Raji (cell line): Measurements from ENCODE around the gene HMX3.

ENCODE experiments used
- POLR2A ChIP-seq: IDR thresholded peaks from 2 replicates; pipeline ENCODE4 v1.6.1; 2011; ENCODE audit warnings: low read depth, low read length, control low read depth; ENCODE audit not compliant: insufficient read depth

HMX3 gene

DNA sequence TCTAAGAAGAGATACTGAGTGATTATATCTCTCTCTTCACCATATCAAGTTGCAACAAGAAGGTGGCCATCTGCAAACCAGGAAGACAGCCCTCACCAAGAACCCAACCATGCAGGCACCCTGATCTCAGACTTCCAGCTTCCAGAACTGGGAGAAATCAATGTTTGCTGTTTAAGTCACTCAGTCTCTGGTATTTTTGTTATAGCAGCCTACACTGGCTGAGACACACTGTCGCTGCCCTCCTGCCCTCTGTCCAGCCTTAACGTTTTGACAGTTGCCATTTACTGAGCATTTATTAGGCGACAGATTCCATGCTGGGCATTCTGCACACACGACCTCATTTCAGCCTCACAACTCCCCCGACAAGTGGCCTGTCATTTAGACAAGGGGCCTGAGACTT, 9.5 kb upstream of the HMX3 start:
- no peak for TF ChIP-seq POLR2A

DNA sequence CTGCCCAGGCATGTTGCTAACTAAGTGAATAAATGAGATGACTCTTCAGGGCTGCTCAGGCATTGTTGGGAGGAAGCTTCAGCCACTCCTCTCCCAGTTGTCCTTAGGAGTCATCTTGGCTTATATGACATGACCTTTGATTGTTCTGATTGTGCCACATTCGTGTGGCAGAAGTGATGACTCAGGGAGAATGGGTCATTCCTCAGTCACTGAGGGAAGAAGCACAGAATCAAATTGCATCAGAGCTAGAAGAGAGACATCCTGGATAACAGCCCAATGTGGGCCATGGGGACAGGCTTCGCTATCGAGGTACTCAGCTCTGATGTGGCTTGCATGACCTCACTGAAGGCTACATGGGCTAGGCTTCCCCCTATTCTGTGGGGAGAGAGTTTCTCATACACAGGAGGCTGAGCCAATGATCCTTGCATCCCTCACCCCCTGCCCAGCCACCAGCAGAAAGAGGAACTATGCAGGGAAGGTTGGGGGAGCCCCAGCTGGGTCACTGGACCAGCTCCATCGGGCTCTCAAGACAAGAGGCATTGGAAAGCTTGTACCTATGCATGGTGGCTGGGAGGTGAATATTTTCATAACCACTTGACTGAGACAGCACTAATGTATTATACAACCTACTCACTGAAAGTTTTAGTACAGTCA, 6.0 kb upstream of the HMX3 start:
- TF ChIP-seq POLR2A = no peak

DNA sequence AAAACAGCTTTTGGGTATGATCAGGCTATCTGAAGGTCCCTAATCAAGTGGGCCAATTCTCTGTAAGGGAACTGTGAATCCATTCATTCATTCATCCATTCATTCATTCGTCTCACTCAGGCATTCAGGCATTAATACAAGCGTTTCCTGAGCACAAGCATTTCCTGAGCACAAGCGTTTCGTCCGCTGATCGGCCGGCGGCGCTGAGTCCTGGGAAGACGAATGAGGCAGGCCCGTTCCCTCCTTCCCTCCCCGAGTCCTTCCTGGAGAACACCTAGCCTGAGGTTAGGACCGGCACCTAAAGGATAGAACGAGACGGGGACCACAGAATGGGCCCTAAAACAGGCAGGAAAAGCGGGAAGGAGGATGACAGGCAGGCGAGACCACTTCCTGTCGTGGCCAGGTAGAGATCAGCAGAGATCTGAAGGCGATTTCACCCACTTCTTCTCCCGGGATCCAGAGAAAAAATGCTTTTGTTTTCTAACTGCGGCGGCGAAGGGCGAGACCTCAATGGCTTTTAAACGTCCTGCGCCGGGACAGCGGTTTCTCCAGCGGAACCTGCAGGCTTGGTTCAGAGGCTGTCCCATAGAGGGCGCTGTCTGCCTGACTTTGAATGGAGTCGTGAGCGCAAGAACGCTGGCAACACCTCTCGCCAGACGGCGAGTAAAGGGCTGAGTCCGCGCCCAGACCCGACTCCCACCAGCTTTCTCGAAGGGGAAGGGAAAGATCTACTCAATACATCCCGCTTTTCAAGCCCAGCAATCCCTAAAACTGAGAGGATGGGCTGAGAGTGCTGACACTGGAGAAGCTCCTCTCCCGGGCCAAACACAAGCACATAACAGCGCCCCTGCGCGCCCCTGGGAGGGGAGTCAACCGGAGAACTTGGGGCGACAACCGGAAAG, 2.9 kb upstream of the HMX3 start:
- no peak for TF ChIP-seq POLR2A

DNA sequence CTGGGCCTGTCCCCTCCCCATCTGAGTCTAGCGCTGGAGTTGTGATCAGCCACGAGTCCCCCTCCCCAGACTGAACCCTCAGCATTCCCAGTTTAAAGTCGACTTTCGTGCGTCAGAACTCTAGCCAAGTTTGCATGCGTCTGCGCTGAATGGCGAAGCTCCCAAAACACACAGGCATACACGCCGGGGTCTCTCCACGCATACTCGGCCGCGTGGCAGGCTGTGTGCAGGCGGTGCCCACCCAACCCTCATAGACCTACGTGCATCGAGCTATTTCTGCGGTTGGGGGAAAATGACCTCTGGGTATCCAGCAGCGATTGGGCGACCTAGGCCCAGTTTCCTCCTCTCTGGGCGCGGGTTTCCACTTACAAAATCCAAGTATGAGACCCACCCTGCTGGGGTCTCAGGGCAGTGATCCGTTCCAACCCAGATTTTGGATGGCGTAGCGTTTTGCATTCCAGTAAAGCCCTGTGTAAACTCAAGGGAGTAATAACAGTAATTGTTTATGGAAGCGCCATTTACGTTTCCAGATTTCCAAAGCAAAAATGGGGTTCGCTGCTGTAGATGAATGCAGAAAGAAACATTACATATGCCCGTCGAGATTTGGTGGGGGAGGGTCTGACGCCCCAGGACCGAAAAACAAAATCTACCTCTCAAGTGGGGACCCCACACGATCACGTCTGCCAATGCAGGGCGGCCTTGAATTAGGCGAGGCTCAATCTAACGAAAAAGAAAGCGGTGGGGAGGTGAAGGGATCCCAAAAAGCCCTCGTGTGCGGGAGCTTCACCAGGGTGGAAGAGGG, 2.0 kb upstream of the HMX3 start:
- no peak for TF ChIP-seq POLR2A

DNA sequence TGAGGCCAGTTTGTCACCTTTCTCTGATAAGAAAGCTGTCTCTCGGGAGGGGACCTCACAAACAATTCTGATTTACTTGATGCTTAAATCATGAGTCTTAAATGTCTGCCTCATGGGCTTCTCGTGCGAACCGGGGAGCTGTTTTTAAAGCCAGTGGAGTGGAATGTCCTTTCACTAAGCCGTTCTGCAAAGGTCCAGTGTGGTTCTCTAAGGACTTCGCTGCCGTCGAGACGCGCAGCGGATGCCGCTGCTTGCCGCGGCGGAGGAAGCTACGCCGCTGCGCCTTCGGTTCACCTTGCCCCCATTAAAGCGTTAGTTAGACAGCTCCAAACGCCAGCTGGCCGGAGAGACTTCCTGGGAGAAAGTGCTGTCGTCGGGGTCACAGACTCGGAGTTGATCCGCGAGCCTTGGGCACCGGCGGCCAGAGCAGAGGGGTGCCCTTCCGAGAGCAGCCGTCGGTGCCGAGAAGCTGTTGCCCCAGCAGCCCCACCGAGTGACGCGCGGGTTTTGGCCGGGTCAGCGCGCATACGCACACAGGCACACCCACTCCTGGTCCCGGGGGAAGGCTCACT, 1.3 kb upstream of the HMX3 start:
- TF ChIP-seq POLR2A = no peak

DNA sequence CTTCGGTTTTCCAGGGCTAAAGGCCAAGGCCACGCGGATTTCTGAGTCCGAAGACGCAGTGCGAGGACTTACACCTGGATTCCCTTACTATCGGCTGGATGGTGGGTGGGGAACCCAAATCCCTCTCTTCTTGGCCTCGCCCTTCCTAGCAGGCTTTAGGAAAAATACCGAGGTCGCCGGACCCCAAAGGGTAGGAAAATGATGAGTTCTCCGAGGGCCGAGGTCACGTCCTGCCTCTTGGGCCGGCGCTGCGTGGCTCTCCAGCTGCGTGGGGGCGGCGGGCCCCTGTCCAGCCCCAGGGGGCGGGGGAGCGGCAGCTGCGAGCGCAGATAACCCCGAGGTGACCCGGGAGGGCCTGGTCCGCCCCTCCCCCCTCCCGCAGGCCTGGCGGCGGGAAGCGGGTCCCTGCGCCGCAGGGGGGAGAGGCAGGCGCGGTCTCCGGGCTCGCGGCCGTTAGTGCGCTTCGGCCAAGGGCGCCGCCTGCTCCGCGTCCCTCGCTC, 805 bp upstream of the HMX3 start:
- TF ChIP-seq POLR2A = no peak

DNA sequence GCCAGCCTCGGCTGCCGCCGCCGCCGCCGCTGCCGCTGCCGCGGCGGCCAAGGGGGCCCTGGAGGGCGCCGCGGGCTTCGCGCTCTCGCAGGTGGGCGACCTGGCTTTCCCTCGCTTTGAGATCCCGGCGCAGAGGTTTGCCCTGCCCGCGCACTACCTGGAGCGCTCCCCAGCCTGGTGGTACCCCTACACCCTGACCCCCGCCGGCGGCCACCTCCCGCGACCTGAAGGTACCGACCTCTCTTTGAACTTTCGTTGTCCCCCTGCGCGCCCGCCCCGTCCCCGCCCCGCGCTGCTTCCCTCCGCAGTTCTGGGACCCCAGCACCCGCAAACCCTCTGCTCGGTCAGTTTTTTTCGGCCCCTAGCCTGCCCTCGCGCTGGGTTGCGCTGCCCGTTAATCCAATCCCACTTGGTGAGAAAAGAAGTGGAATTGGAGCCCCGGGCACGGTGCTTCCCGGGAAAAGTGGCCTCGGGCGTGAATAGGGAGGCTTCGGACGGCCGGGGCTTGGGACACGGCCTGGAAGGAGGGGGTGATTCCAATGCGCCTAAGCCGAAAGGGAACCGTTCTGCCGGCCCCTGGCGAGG, 543 bp downstream of the HMX3 start:
- TF ChIP-seq POLR2A = no peak

DNA sequence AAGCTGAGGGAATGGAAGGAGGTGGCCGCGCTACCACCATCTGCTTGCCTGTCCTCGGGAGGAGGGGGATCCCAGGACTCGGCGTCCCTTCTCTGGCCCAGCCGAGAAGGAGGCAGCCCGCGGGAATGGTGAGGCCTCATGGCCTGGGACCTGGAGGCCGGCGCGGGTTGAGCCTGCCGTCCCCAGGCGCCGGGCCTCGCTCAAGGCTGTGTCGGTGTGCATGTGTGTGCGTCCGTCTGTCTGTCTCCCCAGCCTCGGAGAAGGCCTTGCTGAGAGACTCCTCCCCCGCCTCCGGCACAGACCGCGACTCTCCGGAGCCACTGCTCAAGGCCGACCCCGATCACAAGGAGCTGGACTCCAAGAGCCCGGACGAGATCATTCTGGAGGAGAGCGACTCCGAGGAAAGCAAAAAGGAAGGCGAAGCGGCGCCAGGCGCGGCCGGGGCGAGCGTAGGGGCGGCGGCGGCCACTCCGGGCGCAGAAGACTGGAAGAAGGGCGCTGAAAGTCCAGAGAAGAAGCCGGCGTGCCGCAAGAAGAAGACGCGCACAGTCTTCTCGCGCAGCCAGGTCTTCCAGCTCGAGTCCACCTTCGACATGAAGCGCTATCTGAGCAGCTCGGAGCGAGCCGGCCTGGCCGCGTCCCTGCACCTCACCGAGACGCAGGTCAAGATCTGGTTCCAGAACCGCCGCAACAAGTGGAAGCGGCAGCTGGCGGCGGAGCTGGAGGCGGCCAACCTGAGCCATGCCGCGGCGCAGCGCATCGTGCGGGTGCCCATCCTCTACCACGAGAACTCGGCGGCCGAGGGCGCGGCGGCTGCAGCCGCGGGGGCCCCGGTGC, 1.3 kb downstream of the HMX3 start:
- no peak for TF ChIP-seq POLR2A

DNA sequence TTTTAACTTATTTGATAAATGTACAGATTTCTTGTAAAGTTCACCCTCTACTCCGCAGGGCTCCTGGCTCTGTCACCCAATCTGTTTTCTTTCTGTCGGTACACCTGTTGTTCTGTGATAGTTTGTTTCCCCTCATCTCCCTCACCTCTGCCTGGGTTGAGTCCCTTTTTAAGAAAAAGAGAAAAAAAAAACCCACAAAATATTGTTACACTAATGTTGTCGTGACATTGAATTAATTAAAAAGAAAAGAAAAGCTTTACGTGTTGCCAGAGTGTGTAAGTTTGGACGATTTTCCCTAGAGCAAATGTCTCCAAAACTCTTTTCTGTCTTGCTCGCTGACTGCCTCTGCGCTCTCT, 3.4 kb downstream of the HMX3 start:
- TF ChIP-seq POLR2A = no peak

DNA sequence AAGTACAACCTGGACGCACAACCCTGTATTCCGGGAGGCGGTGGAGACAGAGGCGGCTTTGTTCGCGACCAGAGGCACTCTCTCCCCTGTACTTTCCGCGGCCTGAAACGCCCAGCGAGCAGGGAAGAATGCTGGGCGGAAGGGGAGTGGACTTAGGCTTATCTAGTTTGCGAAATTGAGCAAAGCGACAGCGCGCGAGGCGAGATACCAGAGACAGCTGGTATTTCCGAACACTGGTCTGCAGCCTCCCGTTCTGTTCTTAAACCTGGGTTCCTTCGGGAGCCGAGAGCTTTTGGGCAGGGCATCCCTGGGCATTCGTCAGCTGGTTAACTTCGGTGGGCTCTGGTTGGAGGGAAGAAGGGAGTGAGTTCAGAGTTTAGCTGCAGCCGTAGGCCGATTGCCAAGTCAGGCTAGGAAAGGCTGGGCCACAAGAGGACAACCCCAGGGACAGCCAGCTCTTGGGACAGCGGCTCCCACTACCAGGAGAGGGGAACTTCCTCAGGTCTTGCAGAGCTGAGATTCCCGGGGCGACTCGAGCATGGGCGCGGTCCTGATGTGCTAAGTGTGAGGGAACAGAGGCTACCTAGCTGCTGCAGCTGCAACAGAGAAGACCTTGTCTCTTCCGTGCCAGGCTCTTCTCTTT, 3.9 kb downstream of the HMX3 start:
- no peak for TF ChIP-seq POLR2A

DNA sequence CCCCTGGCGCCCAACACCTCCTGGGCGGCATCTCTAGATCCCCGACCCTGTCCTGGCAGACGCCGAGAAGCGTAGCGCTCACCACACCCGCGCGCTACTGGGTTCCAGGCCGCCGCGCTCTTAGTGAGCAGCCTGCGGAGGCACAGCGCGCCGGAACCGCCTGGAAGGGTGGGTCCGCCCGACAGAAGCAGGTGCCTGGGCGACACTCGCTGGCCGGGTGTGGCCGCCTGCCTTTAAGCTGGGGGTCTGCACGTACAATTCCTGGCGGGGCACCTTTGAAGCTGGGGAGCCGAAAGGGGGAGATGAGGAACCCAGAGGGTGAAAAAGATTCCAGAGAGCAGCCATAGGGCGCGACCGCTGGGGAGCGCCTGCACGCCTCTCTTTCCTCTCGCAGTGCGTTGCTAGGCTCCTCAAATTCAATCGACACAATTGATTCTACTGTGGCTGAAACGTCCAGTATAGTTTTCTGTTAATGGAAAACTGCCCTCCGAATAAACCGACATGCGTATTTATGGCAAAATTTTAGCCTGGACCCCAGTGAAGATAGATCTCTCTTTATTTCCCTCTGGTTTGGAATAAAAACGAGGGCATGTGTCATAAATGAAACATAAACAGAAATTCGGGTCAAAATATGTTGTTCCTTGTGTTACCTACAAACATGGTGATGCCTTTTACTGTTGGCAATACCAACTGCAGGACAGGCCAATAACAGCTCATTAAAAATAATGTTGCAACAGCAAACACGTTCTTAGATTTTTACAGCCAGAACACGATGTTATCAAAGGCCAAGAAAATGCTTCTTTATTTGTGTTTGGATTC, 4.6 kb downstream of the HMX3 start:
- TF ChIP-seq POLR2A = no peak

DNA sequence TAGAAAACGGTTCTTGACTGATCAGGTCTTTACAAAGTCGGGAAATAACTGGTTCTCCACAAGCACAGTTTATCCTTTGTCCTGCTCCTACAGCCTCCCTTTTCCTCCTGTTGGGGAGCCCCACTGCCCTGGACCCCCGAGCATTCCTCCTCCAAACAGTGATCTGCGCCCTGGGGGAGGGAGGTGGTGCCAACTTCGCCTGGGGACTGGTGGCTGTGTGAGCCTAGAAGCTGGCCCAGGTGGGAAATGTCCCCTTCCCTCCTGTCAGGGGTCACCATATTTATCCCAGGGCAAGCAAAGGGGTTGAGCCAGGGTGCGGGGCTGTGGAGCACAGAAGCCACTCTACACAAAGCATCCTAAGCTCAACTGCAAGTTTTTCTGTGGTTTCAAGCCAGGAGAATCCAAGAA, 5.2 kb downstream of the HMX3 start:
- no peak for TF ChIP-seq POLR2A

DNA sequence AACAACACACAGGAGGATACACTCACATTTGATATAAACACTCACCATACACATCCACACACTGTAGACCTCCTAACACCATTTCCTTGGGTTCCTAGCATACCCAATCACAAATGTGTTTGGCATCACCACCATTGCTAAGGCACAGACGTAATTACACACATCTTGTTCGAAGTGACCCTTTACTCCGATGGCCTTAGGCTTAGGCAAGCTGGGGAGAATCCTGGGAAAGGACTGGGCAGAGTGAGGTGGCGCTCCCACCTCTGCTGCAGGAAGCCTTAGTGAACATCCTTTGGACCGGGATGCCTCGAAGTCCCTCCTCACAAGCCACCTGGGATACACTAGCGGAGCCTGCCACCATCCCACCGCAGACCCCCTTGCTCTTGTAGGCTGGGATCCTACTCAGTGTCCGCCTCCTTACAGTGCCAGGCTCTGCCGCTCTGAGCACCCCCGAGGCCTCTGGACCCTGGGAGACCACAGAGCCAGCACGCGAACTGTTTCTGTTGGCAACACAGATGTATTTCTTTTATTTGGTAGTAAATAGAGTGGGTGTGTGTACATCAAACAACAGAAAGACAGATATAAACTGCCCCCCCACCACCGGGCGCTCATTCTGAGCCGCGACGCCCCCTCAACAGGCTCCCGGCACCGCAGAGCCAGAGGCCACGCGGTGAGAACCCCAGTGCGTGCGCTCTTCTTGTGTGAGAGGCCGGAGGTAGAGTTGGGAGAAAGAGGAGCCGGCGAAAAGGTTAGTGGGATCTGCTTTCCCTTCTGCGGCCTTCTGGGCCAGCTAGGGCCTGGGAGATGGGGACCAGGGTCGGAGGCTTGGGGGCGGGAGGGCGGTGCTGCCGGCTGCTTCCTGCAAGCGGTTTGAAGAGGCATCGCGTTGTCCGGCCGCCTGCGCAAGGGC, 6.3 kb downstream of the HMX3 start:
- no peak for TF ChIP-seq POLR2A
